Measurements from ENCODE around the gene ENTREP3.
"Not testable (repeated sequence)": the region's sequence is repeated elsewhere in the genome, so short reads cannot be mapped to it uniquely, and the experiment has no call there.

The ENTREP3 gene

GRCh38 chr1:155255243-155256007 lies at the start of gene ENTREP3:
Gene ENTREP3, minus strand, starts transcription at chr1:155255483. Its CDS starts 606 bp downstream, at chr1:155254877.
- DNase-seq, result peak; percentile 72

DNA sequence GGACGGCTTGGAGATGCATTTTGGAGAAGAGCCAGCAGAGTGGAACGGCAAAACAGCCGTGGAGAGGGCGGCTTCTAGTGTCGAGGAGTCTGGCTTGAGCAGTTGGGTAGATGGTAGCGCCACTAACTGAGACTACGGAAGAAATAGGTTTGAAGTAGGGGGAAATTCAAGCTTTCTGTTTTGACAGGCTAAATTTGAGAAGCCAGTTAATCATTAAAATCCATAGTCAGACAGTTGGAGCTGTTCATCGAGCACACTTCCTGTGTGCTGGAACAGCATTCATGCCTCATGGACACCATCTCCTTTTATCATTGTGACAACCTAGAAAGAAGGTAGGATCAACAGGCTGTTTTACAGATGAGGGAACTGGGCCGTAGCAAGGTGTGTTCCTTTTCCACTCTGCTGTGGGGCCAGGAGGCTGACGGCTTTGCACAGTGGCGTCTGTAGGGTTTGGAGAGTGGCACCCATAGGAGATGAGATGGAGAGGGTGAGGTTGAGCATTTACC lies 49.3 kb upstream of the ENTREP3 start:
- no peak for DNase-seq

DNA sequence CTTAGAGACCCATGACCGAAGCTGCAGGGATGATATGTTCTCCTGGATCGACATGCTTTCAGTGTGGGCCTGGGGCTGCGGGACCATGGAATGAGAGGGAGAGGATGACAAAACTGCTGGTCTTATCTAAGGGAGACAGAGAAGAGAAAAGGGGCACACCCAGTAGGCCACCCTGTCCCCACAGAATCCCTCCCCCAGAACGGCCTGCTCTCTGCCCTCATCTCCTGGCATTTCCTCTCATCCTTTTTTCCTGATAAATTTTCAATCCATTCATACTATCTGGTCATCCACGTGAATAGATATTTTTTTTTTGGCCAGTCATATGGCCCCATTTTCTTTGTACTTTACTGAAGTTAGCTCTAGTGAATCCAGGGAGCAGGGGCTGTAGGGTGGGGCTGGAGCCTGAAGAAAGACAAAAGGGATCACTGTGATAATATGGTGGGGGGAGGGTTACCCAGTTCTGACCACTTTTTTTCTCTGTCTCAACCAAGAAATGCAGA lies 46.1 kb upstream of the ENTREP3 start, which contains the start of gene PKLR:
PKLR (minus strand) TSS at position 97 of the 500 bp plus-strand sequence; CDS start at position 54, 43 bp downstream.
- no peak for DNase-seq

- no peak for DNase-seq
These were observed 45.5 kb upstream of the ENTREP3 start for GRCh38 chr1:155300553-155301329.

DNA sequence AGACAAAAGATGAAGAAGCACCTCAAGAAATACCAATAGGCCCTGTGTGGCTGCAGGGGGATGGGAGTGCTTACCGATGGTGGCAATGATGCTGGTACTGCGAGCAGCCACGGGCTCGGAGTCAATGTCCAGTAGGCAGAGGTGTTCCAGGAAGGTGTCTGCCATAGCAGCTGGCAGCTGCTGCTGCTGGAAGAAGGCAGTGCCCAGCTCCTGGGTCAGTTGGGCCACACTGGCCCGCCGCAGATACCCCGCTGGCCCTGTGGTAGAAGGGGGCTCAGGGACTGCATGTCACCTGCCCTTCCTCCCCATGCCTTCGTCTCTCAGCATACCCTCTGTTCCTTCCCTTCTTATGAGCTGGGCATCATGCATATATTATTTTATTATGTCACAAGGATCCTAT lies 44.7 kb upstream of the ENTREP3 start:
- DNase-seq, result no peak

GRCh38 chr1:155297384-155297783 lies 42.1 kb upstream of the ENTREP3 start:
- DNase-seq, result no peak

- no peak for DNase-seq
These were observed 41.4 kb upstream of the ENTREP3 start for GRCh38 chr1:155296661-155297060.

GRCh38 chr1:155295942-155296267 lies 40.6 kb upstream of the ENTREP3 start:
- no peak for DNase-seq

- no peak for DNase-seq
These were observed 40.1 kb upstream of the ENTREP3 start for GRCh38 chr1:155295183-155295941.

- DNase-seq, result no peak
These were observed 39.4 kb upstream of the ENTREP3 start for GRCh38 chr1:155294520-155295182.

GRCh38 chr1:155293086-155293749 lies 37.9 kb upstream of the ENTREP3 start:
- DNase-seq, result no peak

- DNase-seq, result not testable (repeated sequence)
These were observed 35.7 kb upstream of the ENTREP3 start for GRCh38 chr1:155291006-155291405.

DNA sequence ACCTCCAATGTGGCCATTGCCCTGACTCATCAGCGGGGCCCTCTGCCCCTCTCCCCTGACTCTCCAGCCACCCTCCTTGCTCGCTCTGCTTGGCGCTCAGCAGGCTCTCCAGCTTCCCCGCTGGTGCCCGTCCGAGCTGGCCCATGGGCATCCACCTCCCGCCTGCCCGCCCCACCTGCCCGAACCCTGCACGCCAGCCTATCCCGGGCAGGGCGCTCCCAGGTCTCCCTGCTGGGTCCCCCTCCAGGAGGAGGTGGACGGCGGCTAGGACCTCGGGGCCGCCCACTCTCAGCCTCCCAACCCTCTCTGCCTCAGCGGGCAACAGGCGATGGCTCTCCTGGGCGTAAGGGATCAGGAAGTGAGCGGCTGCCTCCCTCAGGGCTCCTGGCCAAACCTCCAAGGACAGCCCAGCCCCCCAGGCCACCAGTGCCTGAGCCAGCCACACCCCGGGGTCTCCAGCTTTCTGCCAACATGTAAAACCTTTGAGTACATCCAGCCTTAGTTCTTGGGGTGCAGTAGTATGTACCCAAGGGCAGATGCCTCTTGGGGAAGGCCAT lies 32.8 kb upstream of the ENTREP3 start:
- no peak for DNase-seq

DNA sequence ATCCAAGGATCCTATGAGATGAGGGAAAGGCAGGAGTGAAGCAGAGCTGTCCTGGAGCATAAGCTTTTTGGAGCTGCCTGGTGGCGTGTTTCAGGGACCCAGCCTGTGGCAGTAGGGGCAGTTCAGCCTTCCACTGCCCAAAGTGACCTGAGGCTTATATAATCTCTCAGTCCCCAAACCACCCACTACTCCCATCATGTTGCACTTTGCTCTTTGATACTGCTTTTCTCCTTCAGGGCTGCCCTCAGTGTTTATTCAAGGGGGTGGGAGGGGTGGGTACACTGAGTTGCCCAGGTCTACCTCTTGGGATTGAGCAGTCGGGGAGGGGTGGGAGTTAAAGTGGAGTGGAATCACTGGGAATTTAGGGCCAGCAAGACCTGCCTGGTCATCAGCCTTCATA lies 31.3 kb upstream of the ENTREP3 start:
- DNase-seq, result no peak

DNA sequence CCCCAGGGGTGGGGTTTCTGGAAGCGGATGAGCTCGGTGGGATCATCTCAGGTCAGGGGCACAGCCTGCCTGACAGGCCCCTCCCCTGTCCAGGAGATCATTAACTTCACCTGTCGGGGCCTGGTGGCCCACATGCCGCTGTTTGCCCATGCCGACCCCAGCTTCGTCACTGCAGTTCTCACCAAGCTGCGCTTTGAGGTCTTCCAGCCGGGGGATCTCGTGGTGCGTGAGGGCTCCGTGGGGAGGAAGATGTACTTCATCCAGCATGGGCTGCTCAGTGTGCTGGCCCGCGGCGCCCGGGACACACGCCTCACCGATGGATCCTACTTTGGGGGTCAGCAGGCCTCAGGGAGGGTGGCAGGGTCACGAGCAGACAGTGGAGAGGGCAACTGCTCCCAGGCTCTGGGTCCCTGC lies 30.4 kb upstream of the ENTREP3 start:
- DNase-seq, result no peak

GRCh38 chr1:155285063-155285462 lies 29.8 kb upstream of the ENTREP3 start:
- no peak for DNase-seq

- DNase-seq, result no peak
These were observed 29.2 kb upstream of the ENTREP3 start for GRCh38 chr1:155284476-155284875.

- DNase-seq, result no peak
These were observed 27.3 kb upstream of the ENTREP3 start for GRCh38 chr1:155282488-155283091.

DNA sequence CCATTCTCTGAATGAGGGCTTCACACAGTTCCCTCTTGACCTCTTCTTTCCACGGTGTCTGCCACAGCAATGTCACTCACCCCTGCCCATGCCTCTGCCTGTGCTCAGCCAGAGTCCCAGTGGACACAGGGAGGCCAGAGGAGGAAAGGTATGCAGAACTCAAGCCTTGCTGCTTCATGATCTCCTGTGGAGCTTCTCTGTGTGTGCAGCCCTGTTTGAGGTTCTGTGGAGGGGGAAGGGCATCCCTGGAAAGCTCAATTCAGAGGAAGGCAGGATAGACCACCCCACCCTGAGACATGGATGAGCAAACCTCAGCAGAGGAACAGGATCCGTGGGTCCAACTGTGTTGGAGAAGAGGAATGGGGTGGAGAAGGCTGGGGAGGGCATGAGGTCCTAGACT lies 24.0 kb upstream of the ENTREP3 start:
- no peak for DNase-seq

DNA sequence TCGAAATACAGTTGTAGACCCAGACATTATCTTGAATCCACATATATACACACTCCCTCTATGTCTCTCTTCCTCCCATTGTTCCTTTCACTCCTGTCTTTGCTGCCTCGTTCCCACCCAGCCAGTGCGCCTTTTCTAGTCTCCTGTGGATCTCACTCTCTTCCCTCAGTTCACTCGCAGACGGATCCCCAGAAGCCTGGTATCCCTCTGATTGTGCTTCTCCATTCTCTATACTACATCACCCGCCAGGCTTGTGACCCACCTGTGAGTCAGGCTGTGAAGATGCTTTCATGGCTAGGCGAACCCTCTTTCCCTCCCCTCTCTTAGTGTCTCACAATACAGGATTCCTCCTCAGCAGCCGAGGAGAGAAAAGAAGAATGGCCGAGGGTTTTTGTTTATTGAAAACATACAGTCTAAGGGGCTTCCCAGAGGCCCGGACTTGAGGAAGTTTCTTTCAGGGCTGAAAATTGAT lies 23.4 kb upstream of the ENTREP3 start:
- DNase-seq, result no peak
